Measurements from ENCODE around the gene TUBB1. TPM values are rescaled to one million over a fixed set of nuclear protein-coding genes. Genes with fewer than 3 reads are reported as not detected.

TUBB1 gene
- total RNA-seq, 1 donor from 2014 or later = not detected

- TF ChIP-seq CTCF (IDR thresholded peaks at IDR 0.05; ENCODE audit: insufficient read depth, low read depth, low read length) (no peak), EZH2 (IDR thresholded peaks at IDR 0.05; ENCODE audit: insufficient read depth, low read length) (no peak)
- Histone ChIP-seq H3K4me3 (ENCODE audit: insufficient read depth, low read depth, low read length) (no peak overlapping the region), H3K36me3 (ENCODE audit: insufficient read depth, low read length) (no peaks in the 10 kb centered on the region), H3K9ac (ENCODE audit: low read length) (no peak overlapping the region), H3K27ac (ENCODE audit: low read depth, low read length) (no peak overlapping the region), H3K4me2 (ENCODE audit: low read length) (peak overlapping the region; percentile 54), H3K27me3 (ENCODE audit: insufficient read depth, low read length) (no peaks in the 10 kb centered on the region), H3K4me1 (ENCODE audit: insufficient read depth, low read length) (peaks cover 41% of the 10 kb centered on the region), H3K79me2 (ENCODE audit: insufficient read depth, low read length) (no peaks in the 10 kb centered on the region), H4K20me1 (ENCODE audit: insufficient read depth, low read length) (no peaks in the 10 kb centered on the region), H2AFZ (ENCODE audit: low read depth, low read length) (no peak overlapping the region), H3K9me3 (ENCODE audit: insufficient read depth, low read depth, low read length) (no peaks in the 10 kb centered on the region)
- H3K4me1 Mint-ChIP-seq (ENCODE audit: low read depth, unreplicated experiment) = peaks cover 34% of the 10 kb centered on the region
- DNase-seq (ENCODE audit: low read depth) = no peak
- H3K27ac Mint-ChIP-seq (ENCODE audit: unreplicated experiment) = no peak overlapping the region
- no peak overlapping the region for H3K4me3 Mint-ChIP-seq (ENCODE audit: unreplicated experiment)
- no peaks in the 10 kb centered on the region for H3K36me3 Mint-ChIP-seq (ENCODE audit: low read depth, unreplicated experiment)
- FAIRE-seq = no peak
- H3K27me3 Mint-ChIP-seq (ENCODE audit: low read depth, unreplicated experiment) = no peaks in the 10 kb centered on the region
- no peaks in the 10 kb centered on the region for H3K9me3 Mint-ChIP-seq (ENCODE audit: unreplicated experiment)
Observed at GRCh38 chr20:59014680-59015389, 4.4 kb upstream of the TUBB1 start.

GRCh38 chr20:59015411-59015810 lies 3.8 kb upstream of the TUBB1 start:
- H3K4me1 Mint-ChIP-seq (ENCODE audit: low read depth, unreplicated experiment) = peaks cover 29% of the 10 kb centered on the region

More at GRCh38 chr20:59015411-59015810, 3.8 kb upstream of the TUBB1 start:
- H3K79me2 ChIP-seq (ENCODE audit: insufficient read depth, low read length) = no peaks in the 10 kb centered on the region
- FAIRE-seq = no peak
- H3K27ac Mint-ChIP-seq (ENCODE audit: unreplicated experiment) = no peak overlapping the region
- H3K36me3 Mint-ChIP-seq (ENCODE audit: low read depth, unreplicated experiment) = no peaks in the 10 kb centered on the region
- H3K9me3 ChIP-seq (ENCODE audit: insufficient read depth, low read depth, low read length) = no peaks in the 10 kb centered on the region
- H3K27me3 Mint-ChIP-seq (ENCODE audit: low read depth, unreplicated experiment) = no peaks in the 10 kb centered on the region
- no peaks in the 10 kb centered on the region for H3K27me3 ChIP-seq (ENCODE audit: insufficient read depth, low read length)
- H3K4me3 ChIP-seq (ENCODE audit: insufficient read depth, low read depth, low read length) = no peak overlapping the region
- no peak for TF ChIP-seq EZH2 (IDR thresholded peaks at IDR 0.05; ENCODE audit: insufficient read depth, low read length)
- no peak for TF ChIP-seq CTCF (IDR thresholded peaks at IDR 0.05; ENCODE audit: insufficient read depth, low read depth, low read length)
- no peak overlapping the region for H3K4me2 ChIP-seq (ENCODE audit: low read length)
- no peaks in the 10 kb centered on the region for H3K36me3 ChIP-seq (ENCODE audit: insufficient read depth, low read length)
- no peak overlapping the region for H2AFZ ChIP-seq (ENCODE audit: low read depth, low read length)
- no peak overlapping the region for H3K9ac ChIP-seq (ENCODE audit: low read length)
- H4K20me1 ChIP-seq (ENCODE audit: insufficient read depth, low read length) = no peaks in the 10 kb centered on the region
- no peak overlapping the region for H3K27ac ChIP-seq (ENCODE audit: low read depth, low read length)
- no peaks in the 10 kb centered on the region for H3K9me3 Mint-ChIP-seq (ENCODE audit: unreplicated experiment)
- peaks cover 38% of the 10 kb centered on the region for H3K4me1 ChIP-seq (ENCODE audit: insufficient read depth, low read length)
- DNase-seq (ENCODE audit: low read depth) = no peak
- H3K4me3 Mint-ChIP-seq (ENCODE audit: unreplicated experiment) = no peak overlapping the region

All from astrocyte (in vitro differentiated cells and primary cell).